GM19043 (cell line): ENCODE data around the gene TNK1.
"Not testable (repeated sequence)": the region's sequence is repeated elsewhere in the genome, so short reads cannot be mapped to it uniquely, and the experiment has no call there.

Experiments
- ATAC-seq: cut with Tn5 transposase; IDR thresholded peaks from one replicate; pipeline ENCODE4 v1.9.1; 2021; ENCODE audit warnings: low read depth; ENCODE audit not compliant: unreplicated experiment

The TNK1 gene

DNA sequence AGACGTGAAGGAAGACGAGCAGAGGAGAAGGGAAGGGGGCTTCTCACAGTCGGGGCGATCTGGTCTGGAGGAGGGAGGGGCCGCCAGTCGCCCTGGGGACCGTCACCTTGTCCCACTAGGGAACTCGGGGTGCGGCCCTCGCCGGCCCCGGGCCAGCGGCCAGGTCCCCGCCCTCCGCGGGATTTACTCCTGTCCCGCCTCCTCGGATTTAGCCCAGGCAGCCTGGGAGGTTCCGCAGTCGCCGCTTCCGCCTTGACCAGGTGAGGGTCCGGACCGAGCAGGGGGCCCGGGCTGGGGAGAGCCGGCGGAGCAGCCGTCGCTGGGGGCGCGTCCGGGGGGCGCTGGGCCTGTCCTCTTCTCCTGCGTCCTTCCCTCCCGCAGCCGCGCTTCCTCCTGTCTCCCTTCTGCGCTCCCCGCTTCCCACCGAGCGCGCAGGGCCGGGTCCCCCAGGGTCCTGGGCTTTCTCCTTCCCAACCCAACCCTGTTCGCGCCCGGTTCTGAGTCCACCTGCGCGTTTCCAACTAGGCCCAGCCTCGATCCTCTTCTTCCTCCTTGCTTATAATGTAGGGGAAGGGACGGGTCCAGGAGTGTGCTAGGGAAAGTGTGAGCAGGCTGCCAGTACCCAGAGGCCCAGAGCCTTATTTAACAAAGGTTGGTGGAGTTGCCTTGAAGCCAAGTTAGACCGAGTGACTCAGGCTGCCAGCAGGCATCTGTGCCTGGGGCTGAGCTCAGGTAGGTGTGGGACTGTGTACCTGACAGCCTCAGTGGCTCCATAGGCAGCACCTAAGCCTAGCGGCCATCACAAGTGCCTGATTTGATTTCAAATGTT is at the start of gene TNK1:
Gene TNK1 (plus strand): TSS at position 235 of the 829 bp plus-strand sequence. CDS start 1,838 bp downstream, outside the sequence.
- ATAC-seq = no peak

DNA sequence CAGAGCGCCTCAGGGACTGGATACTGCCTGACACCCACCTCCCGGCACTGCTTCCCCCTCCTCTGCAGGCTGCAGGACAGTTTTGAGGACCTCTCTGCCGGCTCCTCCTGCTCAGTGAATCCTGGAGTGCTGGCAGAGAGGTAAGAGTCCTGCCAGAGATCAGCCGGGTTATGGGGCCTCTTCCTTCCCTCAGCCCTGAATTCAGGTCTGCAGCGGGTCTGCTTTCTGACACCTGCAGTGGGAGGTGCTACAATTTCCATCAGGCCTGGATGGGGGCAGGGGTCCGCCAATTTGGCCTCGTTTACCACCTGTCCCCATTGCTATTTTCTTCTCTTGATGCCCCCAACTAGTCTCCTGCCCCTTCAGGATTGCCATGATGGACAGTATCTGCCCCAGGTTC is 48.8 kb upstream of the TNK1 start:
- ATAC-seq = no peak

DNA sequence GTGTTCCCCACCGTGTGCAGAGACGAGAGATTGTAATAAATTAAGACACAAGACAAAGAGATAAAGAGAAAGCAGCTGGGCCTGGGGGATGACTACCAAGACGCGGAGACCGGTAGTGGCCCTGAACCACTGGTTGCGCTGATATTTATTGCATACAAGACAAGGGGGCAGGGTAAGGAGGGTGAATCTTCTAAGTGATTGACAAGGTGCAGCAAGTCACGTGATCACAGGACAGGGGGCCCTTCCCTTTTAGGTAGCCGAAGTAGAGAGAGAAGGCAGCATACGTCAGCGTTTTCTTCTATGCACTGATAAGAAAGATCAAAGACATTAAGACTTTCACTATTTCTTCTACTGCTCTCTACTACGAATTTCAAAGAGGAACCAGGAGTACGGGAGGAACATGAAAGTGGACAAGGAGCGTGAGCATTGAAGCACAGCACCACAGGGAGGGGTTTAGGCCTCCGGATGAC is 48.3 kb upstream of the TNK1 start:
- not testable (repeated sequence) for ATAC-seq

DNA sequence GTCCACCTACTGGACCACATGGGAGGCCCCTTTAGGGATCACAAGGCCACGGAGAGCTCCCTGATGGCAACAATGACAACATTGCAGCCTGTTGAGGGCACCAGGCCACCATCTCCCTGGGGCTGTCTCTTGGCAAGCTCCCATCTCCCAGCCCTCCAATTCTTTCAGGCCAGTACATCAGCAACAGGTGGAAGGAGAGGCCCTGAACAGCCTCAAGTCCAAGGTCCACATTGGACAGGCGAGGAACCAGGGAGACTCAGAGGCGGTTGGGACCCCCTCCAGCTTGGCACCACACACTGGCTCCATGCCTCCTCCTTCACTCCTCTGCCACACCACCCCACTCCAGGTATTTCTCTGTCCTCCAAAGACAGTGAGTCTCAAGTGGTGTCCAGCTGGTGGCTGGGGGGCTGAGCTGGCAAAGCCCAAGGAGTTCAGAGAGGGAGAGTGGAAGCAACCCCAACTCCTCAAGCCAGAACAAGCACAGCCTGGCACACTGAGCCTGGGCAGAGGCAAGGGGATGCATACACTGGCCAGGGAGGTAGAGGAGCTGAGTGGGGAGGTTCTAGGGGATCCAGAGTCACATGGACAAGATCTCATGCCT is 45.9 kb upstream of the TNK1 start:
- no peak for ATAC-seq

DNA sequence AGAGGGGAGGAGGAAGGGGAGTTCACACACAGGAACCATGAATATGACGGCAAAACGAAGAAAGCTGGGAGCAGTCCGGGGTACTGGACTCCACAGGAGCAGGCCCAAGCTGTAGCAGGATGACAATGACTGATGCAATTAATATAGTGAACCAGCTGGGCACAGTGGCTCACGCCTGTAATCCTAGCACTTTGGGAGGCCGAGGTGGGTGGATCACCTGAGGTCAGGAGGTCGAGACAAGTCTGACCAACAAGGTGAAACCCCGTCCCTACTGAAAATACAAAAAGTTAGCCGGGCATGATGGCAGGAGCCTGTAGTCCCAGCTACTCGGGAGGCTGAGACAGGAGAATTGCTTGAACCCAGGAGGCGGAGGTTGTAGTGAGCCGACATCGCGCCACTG is 45.1 kb upstream of the TNK1 start:
- ATAC-seq = not testable (repeated sequence)

DNA sequence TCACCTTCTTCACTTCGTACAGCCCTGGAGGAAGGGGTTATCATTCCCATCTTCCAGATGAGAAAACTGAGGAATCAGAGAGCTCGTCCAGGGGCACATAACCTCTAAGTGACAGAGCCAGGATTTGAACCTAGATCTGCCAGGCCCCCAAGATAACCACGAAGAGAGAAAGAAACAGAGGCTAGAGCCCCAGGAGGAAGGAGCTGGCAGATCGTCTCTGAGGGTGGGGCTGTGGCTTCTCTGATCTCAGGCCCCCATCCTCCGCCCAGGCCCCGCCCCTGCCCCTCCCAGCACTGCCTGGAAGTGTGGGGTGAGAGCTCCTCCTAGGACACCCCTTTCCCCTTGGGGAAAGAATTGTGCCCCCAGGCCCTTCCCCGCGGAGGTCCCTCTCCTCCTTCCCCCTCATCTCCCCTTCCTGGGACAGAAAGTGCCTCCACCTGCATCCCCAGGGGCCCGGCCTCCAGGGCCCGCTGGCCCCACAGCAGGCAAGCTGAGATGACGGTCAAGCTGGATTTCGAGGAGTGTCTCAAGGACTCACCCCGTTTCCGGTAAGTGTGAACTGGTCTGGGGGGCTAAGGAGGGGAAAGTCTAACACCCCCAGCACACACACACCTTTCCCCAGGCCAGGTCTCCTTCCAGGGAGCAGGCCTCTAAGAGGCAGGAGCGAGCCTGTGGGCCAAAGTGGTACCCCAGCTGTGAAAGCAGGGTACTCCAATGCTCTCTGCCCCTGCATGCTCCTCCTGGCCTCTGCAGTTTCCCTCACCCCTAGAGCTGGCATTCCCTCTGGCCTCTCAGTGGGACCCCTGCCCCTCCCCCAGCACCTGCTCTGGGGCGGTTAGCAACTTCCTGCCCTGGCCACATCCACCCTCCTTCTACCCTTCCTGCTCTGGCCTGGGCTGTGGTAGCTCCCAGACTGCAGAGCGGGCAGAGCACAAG is 44.4 kb upstream of the TNK1 start, which contains the start of gene ACAP1:
Gene ACAP1 (plus strand): TSS at position 290 of the 936 bp plus-strand sequence. CDS start 206 bp downstream, at position 496.
- peak; percentile 57 for ATAC-seq

DNA sequence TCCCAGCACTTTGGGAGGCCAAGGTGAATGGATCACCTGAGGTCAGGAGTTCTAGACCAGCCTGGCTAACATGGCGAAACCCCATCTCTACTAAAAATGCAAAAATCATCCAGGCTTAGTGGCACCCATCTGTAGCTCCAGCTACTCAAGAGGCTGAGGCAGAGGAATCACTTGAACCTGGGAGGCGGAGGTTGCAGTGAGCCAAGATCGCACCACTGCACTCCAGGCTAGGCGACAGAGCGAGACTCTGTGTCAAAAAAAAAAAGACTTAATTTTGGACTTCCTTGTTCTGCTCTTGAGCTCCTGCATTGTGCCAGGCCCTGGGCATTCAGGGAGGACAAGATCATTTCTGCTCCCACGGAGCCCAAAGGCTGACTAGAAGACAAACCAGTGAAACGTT is 43.3 kb upstream of the TNK1 start:
- not testable (repeated sequence) for ATAC-seq

DNA sequence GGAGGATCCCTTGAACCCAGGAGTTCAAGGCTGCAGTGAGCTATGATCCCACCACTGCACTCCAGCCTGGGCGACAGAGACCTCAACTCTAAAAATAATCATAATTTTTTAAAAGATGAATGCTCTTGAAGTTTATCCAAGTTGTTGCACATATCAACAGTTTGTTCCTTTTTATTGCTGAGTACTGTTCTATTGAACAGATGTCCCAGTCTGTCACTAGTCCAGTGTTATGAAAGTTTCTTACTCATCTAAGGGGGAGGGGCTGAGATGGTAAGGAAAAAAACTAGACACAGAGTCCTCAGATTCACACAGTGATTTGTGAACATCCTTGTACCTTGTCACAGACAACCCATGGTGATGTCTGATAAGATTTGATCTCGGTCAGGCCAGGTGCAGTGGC is 40.7 kb upstream of the TNK1 start:
- ATAC-seq = no peak

DNA sequence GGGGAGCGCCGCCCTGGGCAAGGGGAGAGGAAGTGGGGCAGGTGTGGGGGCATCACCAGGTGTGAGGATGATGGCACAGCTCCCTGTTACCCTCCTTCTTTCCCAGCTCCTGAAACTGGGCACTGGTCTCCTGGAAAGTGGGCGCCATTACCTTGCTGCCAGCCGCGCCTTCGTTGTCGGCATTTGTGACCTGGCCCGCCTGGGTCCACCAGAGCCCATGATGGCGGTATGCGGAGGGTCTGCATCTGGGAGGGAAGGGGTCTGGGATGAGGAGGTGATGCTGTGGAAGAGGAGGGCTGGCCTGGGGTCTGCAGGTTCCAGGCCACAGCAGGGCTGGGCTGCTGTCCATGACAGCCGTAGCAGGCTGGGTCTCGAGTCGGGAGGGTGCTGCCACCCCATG is 39.0 kb upstream of the TNK1 start:
- ATAC-seq = no peak

DNA sequence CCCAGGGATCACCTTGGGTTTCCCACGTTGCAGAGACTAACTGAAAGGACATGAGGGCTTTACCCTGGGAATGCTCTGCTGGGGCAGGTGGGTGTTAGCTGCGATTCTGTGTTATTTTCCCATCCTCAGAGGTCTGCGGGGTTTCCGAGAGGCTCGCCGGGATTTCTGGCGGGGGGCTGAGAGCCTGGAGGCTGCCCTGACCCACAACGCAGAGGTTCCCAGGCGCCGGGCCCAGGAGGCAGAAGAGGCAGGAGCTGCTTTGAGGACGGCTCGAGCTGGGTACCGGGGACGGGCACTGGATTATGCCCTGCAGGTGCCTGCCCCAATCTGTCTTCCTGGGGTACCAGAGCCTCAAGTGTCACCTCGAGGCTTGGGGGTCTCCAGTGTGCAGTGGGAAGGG is 37.6 kb upstream of the TNK1 start:
- no peak for ATAC-seq

DNA sequence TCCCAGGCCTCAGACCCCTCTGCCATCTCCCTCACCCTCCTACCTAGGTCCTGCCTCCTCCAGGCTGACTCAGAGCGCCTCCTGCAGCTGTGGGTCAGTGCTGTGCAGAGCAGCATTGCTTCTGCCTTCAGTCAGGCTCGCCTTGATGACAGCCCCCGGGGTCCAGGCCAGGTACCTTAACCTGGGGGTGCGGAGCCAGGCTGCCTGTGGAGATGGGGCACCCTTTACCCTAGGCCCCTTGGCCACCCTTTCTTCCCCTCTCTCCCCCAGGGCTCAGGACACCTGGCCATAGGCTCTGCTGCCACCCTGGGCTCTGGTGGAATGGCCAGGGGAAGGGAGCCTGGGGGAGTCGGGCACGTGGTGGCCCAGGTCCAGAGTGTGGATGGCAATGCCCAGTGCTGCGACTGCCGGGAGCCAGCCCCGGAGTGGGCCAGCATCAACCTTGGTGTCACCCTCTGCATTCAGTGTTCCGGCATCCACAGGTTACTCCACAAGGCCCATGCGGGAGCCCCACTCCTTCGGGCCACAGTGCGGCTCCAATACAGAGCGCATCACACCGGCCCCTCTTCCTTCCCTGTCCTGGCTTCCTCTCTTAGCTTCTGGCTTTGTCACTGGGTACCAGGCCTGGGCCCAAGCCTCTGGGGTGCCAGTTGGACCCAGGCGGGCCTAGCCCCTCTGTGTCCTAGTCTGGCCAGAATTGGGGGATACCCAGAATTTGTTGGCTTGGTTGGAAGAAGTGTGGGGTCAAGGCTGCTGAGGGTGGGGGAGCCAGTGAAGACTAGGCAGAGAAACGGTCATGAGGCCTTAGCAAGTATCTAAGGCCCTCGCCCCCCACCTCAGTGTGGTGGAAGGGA is 33.9 kb upstream of the TNK1 start:
- no peak for ATAC-seq

DNA sequence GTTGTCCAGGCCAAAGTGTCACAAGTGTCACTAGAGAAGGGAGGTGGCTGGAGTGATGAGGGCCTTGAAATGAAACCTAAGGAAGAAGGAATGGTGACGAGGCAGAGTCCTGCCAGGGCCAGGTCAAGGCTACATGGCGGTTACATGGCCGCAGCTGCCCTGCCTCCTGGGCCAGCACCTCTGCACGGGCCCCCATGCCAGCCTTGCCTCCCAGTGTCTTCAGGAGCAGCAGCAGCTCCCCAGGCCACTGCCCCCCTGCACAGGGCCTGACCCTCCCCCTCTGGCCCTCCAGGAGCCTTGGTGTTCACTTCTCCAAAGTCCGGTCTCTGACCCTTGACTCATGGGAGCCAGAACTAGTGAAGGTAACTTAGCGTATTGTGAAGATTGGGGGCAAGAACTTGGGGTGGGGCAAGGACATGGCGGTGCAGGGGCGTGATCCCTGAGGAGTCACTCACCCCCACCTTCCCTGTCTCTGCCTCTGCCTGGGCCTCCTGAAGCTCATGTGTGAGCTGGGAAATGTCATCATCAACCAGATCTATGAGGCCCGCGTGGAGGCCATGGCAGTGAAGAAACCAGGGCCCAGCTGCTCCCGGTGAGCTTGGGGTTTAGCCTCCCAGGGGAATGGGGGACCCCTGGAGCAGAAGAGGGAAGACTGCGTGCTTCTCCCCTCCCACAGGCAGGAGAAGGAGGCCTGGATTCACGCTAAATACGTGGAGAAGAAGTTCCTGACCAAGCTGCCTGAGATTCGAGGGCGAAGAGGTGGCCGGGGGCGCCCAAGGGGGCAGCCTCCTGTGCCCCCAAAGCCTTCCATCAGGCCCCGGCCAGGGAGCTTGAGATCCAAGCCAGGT is 33.0 kb upstream of the TNK1 start:
- no peak for ATAC-seq

DNA sequence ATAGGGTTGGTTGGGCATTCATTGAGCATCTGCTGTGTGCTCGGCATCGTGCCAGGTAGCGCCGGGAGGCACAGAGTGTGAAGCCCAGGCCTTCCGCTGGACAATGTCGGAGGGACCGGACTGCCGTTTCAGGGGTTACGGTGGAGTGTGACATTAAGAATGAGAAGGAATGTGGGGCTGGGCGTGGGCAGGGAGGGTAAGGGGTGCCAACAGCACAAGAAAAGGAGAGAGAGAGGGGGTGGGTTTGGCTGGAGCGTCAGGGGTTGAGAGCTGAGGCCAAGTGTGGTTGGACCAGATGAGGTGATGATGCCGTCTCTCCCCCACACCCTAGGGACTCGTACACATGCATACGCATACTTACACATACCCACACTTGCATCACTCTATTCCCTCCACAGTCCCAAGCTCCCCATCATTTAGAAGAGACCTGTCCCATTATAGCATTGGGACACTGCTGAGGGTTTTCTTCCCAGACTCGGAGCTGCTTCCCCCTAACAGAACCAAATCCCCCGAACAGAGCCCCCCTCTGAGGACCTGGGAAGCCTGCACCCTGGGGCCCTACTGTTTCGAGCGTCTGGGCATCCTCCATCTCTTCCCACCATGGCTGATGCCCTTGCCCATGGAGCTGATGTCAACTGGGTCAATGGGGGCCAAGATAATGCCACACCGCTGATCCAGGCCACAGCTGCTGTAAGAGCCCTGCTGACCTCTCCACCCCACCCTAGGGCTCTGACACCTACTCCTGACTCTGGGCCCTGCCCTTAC is 32.2 kb upstream of the TNK1 start:
- ATAC-seq = no peak

DNA sequence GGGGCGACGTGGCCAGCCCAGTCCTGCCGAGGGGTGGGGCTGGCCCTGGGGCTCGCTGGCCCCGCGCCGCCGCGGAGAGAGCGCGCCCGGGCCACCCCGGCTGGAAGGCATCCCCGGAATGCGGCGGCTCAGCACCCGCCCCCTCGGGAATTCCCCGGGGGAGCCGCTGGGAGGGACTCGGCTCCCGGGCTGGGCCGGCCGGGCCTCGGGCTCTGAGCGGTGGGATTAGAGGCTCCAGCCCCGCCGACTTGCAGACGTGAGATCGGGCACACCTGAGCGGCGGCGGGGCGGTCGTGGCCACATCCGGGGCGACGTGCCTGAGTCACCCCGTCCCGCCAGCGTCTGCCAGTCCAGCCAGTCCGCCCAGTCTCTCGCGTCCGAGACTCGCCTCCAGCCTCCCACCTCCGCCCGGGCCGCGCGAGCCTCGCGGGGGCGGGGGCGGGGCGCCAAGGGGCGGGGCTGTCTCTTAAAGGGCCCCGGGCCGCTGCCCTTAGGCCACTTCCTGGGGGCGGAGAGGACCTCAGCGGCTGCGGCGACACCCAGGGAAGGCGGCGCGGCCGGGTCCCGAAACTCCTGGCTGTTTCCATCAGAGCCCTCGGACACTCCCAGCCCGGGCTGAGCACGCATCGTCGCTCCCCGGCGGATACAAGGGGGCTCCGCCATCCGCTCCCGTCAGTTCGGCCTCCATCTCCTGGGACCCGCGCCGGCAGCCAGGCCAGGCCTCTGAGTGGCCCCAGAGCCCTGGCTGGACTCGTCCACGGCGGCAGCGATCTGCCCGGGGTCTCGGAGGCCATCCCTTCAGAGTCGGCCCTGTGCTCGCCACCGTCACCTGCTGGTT is 29.0 kb upstream of the TNK1 start, which contains the start of gene KCTD11:
Gene KCTD11 (plus strand): TSS at position 498 of the 838 bp plus-strand sequence.
- ATAC-seq = peak; percentile 49

DNA sequence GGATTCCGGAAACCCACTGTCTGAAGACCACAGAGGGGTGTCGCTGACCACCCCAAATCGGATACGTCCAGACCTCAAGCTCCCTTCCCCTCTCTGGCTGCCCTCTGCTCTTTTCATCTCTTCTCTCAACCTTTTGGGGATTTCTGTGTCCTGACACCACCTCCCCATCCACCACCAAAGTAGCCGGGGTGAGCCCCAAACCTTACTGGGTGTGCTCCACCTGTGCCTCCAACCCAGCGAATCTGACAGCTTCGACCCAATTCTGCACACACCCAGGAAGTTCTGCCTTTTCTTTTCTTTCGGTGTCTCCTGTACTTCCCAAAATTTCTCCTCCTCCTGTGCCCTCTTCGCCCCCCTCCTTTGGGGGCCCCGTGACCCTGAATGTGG is 28.4 kb upstream of the TNK1 start:
- ATAC-seq = no peak

DNA sequence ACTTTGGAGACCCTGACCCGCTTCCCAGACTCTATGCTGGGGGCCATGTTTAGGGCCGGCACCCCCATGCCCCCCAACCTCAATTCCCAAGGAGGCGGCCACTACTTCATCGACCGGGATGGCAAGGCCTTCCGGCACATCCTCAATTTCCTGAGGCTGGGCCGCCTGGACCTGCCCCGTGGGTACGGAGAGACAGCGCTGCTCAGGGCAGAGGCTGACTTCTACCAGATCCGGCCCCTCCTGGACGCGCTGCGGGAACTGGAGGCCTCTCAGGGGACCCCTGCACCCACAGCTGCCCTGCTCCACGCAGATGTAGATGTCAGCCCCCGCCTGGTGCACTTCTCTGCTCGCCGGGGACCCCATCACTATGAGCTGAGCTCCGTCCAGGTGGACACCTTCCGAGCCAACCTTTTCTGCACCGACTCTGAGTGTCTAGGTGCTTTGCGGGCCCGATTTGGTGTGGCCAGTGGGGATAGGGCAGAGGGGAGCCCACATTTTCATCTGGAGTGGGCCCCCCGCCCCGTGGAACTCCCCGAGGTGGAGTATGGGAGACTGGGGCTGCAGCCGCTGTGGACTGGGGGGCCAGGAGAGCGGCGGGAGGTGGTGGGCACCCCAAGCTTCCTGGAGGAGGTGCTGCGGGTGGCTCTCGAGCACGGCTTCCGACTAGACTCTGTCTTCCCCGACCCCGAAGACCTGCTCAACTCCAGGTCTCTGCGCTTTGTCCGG is 27.8 kb upstream of the TNK1 start:
- ATAC-seq = no peak
